Measurements from ENCODE around the gene STX8.

Gene STX8

DNA sequence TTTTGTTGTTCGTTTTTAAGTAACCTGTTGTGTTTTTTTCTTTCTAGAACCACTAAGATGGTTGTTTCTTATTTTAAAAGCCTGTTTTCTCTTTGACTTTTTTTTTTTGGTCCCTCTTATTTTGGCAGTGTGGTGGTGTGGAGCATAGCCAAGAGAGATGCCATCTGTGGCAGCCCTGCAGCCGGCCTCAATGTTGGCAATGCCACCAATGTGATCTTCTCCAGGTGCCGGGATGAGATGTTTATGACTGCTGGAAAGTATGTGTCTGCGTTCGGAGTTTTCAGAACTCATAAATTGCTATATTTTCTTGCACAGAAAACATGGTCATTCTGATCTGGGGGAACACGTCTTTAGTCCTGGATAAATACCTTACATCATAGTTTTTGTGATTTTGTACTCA lies 18.4 kb upstream of the STX8 start:
- no peak for TF ChIP-seq CTCF (IDR thresholded peaks at IDR 0.05; ENCODE audit: low read depth, low read length)
- no peaks in the 10 kb centered on the region for H3K9me3 ChIP-seq (ENCODE audit: insufficient read depth, low read length)
- H3K4me3 ChIP-seq (ENCODE audit: low read length) = no peak overlapping the region
- H3K36me3 ChIP-seq (replicated peaks; ENCODE audit: low read depth, low read length) = no peaks in the 10 kb centered on the region
- H3K27ac ChIP-seq (ENCODE audit: low read length) = no peak overlapping the region
- H4K20me1 ChIP-seq (ENCODE audit: insufficient read depth, low read length) = no peaks in the 10 kb centered on the region
- no peak overlapping the region for H2AFZ ChIP-seq (ENCODE audit: low read depth, low read length)
- H3K79me2 ChIP-seq (ENCODE audit: low read length) = no peaks in the 10 kb centered on the region
- no peak overlapping the region for H3K9ac ChIP-seq (ENCODE audit: low read length)
- H3K4me1 ChIP-seq (ENCODE audit: low read length) = no peaks in the 10 kb centered on the region
- H3K4me2 ChIP-seq (ENCODE audit: low read length) = no peak overlapping the region
- no peaks in the 10 kb centered on the region for H3K27me3 ChIP-seq (ENCODE audit: low read depth, low read length)

GRCh38 chr17:9587969-9588656 lies 12.5 kb upstream of the STX8 start:
- no peak for TF ChIP-seq CTCF (IDR thresholded peaks at IDR 0.05; ENCODE audit: low read depth, low read length)
- TF ChIP-seq EZH2phosphoT487 (IDR thresholded peaks at IDR 0.05; ENCODE audit: low read depth) = no peak
- H3K4me1 ChIP-seq (ENCODE audit: low read length) = no peaks in the 10 kb centered on the region
- no peak overlapping the region for H3K4me3 ChIP-seq (ENCODE audit: low read length)
- H3K36me3 ChIP-seq (replicated peaks; ENCODE audit: low read depth, low read length) = no peaks in the 10 kb centered on the region
- no peak overlapping the region for H3K27ac ChIP-seq (ENCODE audit: low read length)
- no peaks in the 10 kb centered on the region for H3K79me2 ChIP-seq (ENCODE audit: low read length)
- H4K20me1 ChIP-seq (ENCODE audit: insufficient read depth, low read length) = no peaks in the 10 kb centered on the region
- H3K27me3 ChIP-seq (ENCODE audit: low read depth, low read length) = no peaks in the 10 kb centered on the region
- H3K9me3 ChIP-seq (ENCODE audit: insufficient read depth, low read length) = no peaks in the 10 kb centered on the region
- no peak overlapping the region for H3K9ac ChIP-seq (ENCODE audit: low read length)
- no peak overlapping the region for H2AFZ ChIP-seq (ENCODE audit: low read depth, low read length)
- H3K4me2 ChIP-seq (ENCODE audit: low read length) = no peak overlapping the region

DNA sequence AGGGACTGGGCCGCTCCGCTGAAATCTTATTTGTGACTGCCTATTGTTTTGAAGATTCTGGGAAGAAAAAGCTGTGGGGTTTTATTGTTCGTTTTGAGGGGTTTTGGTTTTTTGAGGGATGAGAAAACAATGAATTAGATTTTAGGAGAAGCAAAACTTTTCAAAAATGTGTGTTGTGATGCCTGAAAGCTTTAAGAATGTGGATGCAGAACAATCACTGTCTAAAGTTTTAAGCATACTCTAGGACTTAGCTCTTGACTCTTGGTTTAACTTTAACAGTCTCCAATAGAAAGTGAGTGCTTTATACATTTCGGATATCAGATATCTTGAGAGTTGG lies 1.7 kb upstream of the STX8 start:
- no peak overlapping the region for H3K27ac ChIP-seq (ENCODE audit: low read length)
- H3K4me2 ChIP-seq (ENCODE audit: low read length) = no peak overlapping the region
- no peak overlapping the region for H3K9ac ChIP-seq (ENCODE audit: low read length)
- no peak overlapping the region for H3K4me3 ChIP-seq (ENCODE audit: low read length)
- H3K27me3 ChIP-seq (ENCODE audit: low read depth, low read length) = no peaks in the 10 kb centered on the region
- no peaks in the 10 kb centered on the region for H3K9me3 ChIP-seq (ENCODE audit: insufficient read depth, low read length)
- no peaks in the 10 kb centered on the region for H4K20me1 ChIP-seq (ENCODE audit: insufficient read depth, low read length)
- peaks cover 7% of the 10 kb centered on the region for H3K79me2 ChIP-seq (ENCODE audit: low read length)
- TF ChIP-seq EZH2phosphoT487 (IDR thresholded peaks at IDR 0.05; ENCODE audit: low read depth) (no peak), CTCF (IDR thresholded peaks at IDR 0.05; ENCODE audit: low read depth, low read length) (no peak)
- H3K36me3 ChIP-seq (replicated peaks; ENCODE audit: low read depth, low read length) = no peaks in the 10 kb centered on the region
- peaks cover 6% of the 10 kb centered on the region; the same call in 1 of the 2 replicates for H3K4me1 ChIP-seq (ENCODE audit: low read length)
- no peak overlapping the region for H2AFZ ChIP-seq (ENCODE audit: low read depth, low read length)

DNA sequence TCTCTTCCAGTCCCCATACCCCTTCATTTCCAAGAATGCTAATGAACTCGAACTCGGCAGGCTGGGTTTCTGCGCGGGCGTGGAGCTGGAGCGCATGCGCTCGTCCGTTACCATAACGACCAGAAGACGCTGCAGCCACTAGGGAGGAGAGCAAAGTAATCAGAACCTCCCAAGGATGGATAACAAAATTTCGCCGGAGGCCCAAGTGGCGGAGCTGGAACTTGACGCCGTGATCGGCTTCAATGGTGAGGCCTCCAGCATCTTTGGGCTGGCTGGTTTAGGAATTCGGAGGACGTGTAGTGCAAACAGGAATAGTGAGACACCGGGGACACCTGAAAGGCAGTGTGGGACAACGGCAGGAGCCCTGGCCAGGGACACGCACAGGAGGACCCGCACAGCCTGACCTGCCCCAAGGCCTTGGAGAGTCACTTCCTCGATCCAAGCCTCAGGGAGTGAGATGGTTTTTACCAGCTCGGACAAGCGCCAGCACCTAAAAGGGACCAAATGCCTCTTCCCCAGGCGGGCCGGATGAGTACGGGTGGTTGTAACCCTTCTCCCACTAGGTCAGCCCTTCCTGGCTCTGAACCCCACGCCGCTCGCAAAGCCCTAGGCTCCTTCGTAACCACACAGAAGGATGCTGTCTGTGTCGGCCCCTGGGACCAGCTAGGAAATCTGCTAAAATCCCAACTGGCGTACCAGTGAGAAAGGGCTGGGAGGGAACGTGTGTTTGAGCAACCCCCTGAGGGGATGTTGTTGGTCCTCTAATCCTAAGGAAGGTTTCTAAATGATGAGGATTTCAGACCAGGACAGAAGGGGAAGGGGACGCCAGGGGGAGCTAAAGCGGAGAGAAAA lies 1.1 kb upstream of the STX8 start, which contains the start of gene CFAP52:
CFAP52 (plus strand) TSS at position 122 of the 852 bp plus-strand sequence; CDS start at position 176, 54 bp downstream.
- H2AFZ ChIP-seq (ENCODE audit: low read depth, low read length) = peak within 1 kb of the TSS; percentile 97
- H3K9ac ChIP-seq (ENCODE audit: low read length) = peak within 1 kb of the TSS; percentile 74
- peak within 1 kb of the TSS; percentile 83 for H3K4me2 ChIP-seq (ENCODE audit: low read length)
- H3K27ac ChIP-seq (ENCODE audit: low read length) = peak within 1 kb of the TSS; percentile 29
- H3K27me3 ChIP-seq (ENCODE audit: low read depth, low read length) = no peaks in the 10 kb centered on the region
- H4K20me1 ChIP-seq (ENCODE audit: insufficient read depth, low read length) = no peaks in the 10 kb centered on the region
- peaks cover 6% of the 10 kb centered on the region; the same call in 1 of the 2 replicates for H3K4me1 ChIP-seq (ENCODE audit: low read length)
- TF ChIP-seq CTCF (IDR thresholded peaks at IDR 0.05; ENCODE audit: low read depth, low read length) = peak; percentile 64
- TF ChIP-seq EZH2phosphoT487 (IDR thresholded peaks at IDR 0.05; ENCODE audit: low read depth) = no peak
- peaks cover 7% of the 10 kb centered on the region for H3K79me2 ChIP-seq (ENCODE audit: low read length)
- peak within 1 kb of the TSS; percentile 92 for H3K4me3 ChIP-seq (ENCODE audit: low read length)
- H3K36me3 ChIP-seq (replicated peaks; ENCODE audit: low read depth, low read length) = no peaks in the 10 kb centered on the region
- no peaks in the 10 kb centered on the region for H3K9me3 ChIP-seq (ENCODE audit: insufficient read depth, low read length)
